Activated CD8-positive, alpha-beta memory T cell treated with anti-CD3 and anti-CD28 coated beads, Interleukin-2, amount 50 U/mL, for 24 hours (primary cell): Measurements from ENCODE around the gene LSAMP.

ENCODE experiments used
- DNase-seq: peaks from one replicate; pipeline ENCODE4 v3.0.0-alpha.2; 2020; ENCODE audit errors: extremely low read depth

Gene LSAMP

DNA sequence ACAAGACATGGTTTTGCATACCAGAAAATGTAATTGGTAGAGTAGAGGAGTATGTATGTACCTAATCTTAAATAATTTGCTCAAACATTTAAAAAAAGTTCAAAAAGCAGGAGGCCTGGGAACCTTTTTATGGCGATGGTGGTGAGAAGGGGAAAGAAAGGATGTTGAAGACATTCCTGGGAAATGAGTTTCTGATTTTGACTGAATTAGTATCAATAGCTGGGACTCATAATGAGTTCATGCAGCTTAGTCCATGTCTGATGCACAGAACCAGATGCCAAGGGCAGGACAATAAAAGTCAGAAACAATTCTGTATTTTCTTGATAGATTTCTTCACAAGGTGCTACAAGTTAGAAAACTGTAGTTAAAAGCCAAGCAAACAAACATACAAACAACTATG is 426.6 kb downstream of the LSAMP start:
- DNase-seq, result no peak

DNA sequence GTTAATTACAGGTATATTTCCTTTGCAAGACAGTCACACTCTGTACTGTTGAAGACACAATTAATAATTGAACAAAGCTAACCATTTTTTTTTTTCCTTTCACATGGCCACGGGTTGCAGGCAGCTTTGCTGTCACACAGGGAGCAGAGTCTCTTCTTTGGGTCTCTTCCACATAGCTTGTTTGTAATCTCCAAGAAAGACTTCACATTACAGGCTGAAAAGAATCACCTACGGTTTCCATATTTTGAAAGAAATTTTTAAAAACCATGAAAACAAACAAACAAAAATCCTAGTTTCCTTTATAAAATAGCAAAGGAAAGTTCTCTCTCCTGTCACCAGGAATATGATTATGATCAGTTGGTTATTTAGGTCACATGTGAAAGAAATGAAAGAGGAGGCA is 429.4 kb downstream of the LSAMP start:
- no peak for DNase-seq

DNA sequence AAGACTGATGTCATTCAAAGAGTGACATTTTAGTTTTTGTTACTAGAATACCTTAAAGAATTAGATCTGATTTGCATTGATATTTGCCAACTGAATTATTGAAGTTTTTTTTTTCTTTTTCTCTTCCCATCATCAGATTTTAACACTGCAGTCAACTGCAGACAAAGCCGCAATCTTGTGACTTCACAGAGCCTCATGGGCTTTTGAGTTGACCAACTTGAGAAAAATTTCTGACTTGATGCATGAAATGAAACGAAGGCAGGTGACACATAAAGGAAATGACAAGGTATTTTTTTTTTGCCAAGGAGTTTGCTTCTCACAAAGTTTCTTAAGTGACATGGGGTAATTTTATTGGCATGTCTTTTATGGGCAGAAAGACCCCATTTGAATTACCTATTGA is 438.3 kb downstream of the LSAMP start:
- no peak for DNase-seq

DNA sequence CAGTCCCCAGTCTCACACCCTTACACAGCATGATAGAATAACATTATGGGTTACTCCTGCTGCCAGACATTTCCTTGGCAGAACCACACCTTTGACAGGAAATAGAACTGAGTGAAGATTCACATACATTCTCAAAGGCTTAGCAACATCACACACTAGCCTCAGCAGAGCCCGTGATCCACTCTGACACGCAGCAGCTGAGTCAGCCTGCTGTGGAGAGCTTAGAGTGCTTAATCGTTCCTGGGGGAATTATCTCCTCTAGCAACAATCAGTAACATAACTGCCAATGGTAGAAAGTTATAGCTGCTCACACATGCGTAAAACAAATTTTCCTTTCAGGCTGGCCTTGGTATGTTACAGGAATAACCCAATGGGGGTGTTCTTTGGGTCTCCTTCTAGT is 439.9 kb downstream of the LSAMP start:
- DNase-seq, result no peak

DNA sequence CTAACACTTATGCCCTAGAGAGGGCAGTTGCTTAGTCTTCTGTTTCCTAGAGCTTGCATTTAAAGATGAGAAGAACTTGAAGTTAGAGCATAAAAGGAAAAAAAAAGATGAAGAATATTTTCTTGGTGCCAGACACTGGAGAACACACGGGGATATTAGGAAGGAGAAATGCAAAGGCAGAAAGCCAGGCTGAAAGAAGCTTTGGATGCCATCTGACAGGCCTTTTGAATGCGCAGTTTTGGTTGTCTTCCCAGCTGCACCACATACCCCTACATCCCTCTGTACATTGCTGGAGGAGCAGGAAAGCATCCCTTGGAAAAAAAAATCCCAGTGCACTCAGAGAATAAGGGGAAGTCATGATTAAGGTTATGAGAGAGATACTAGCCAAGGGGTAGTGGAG is 443.1 kb downstream of the LSAMP start:
- no peak for DNase-seq

DNA sequence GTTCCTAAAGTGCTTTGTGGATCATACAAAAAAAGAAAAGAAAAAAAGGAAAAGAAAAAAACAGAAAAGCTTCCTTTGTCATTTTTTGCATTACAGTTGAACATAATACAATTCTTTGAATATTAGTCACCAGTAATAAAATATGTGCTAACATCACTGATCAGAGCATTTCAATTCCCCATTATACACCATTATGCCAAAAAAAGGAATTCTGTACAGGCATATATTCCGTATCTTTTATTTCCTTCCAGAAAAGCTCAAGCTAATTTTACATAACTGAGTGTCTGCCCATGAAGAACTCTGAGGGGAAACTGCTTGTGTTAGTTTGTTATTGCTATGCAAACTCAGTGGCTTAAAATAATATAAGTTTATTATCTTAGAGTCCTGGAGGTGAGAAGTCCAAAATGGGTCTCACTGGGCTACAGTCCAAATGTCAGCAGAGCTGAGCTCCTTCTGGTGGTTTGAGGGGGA is 444.1 kb downstream of the LSAMP start:
- DNase-seq, result no peak

DNA sequence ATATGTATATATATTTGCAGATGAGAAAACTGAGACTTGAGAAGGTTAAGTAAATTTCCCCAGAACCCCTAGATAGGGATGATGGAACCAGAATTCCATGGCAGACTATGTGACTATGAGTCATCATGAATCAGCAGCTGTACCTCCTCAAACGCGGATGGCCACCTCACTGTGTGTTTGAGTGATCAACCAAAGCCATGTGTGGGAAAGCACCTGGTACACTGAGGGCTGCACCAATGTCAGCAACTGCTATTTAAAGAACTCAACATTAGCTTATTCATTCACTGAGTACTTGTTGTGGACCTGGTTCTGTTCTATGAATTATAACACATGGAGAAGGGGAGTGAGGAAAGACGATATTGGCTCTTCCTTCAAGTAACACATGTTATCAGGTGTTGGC is 445.0 kb downstream of the LSAMP start:
- no peak for DNase-seq

DNA sequence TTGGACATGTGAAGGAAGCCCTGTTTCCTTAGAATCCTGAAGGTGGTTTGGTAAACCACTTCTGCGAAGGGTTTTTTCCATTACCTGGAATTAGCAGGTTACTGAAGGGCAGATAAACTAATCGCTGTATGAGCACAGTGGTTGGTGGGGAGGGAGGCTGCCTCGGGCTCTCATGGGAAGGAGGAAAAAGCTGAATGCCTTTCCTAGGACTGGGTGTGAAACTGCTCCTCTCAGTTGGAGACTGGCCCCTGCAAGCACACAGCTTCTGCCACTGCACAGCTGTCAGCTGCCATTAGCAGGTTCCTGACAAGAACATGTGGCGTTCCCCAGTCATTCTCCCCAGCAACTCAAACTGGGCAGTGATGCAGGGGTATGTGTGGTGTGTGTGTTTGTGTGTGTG is 445.7 kb downstream of the LSAMP start:
- DNase-seq, result no peak

DNA sequence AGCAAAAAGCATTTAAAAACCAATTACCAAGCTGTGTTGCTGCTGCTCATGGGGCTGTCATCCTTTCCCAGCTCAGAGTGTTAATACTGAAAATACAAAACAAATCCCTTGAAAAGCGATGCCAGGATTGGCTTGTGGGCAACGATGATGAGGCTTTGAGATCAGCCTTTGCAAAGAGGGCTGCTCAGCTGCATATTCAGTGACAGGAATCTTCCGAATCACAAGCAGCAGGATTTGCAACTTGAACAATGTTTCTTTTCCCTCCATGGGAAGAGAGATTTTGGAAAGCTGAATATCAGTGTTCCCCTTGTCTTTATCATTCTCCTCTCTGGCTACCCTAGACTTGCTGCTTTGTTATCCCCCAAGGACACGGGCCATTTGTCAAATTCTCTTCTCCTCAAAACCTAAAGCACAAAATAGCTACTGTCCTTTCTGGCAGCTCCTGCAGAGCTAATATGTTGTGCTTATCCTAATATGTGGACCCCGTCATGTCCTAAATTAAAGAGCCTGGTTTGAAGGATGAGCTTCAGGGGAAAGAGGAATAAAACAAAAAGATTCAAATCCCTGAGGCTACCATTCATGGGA is 446.2 kb downstream of the LSAMP start:
- DNase-seq, result no peak

DNA sequence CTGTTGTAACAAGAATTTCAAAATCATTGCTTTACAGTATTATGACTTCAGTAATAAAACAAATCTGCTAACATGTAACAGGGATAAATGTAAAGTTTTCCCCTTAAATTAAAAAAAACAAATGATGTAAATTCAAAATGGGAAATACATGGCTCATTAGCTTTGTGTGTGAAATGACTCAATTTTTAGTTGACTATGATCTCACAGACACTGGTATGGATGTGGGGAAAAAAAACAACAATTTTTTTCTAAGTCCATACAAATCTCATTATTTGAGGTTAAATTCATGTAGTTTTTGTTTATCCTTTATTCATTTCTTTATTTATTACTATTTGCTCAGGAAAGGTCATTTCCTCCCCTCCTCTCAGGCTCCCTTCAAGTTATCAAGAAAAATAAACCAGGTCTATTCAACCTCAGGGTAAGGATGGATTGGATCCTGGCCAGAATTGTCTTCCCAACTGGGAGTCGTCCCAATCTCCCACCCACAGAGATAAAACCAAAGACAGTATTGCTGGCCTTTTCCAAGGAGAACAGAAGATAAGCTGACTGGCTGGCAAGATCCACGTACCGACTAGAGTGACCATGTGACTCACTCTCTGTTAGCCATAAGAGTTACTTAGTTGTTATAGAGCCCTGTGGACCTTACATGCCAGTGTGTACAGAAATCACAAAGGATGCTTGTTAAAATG is 448.7 kb downstream of the LSAMP start:
- no peak for DNase-seq

DNA sequence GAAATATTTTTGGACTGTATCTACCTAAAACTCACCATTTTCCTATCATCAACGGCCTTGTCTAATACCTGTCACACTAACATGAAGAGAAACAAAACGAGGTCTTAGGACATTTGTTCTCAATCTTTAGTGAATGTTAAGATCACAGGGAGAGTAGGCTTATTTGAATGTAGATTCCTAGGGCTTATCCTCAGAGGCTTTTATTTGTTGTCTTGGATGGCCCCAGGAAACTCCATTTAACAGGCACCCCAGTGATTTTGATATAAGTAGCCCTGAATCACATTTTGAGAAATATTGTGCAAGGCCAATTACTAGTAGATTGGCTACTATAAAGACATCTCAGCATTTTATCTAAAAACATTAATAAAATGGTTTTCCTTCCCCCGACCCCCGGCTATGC is 454.6 kb downstream of the LSAMP start:
- no peak for DNase-seq

DNA sequence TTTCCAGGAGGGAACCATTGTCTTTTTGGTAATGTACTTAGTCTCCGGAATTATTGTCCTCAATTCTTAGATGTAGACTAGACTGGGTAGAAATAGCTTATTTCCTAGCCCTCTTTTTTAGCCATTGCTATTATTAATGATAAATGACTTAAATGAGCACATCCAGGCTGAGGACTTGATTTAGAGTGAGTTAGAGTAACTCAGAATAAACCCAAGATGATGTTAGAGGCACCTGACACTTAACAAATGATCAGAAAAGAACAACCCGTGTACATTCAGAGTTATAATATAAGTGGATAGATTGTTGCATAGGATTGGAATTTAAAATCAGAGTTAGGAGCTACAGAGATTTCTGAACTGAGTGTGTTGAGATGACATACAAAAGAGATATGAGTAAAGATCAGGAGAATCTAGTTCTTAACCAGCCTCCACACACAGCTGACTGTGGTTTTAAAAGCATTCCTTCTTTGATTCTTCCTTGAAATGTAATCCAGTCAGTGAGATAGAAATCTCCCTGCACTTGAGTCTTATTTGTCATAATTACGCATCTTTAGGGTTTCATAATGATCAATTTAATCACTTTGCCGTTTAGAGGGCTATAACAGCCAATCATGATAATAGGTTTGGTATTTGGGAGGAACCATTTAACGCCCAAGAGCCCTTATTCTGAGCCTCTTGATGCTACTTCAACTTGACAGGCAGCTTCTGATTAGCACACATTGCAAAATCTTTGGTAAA is 455.4 kb downstream of the LSAMP start:
- no peak for DNase-seq

DNA sequence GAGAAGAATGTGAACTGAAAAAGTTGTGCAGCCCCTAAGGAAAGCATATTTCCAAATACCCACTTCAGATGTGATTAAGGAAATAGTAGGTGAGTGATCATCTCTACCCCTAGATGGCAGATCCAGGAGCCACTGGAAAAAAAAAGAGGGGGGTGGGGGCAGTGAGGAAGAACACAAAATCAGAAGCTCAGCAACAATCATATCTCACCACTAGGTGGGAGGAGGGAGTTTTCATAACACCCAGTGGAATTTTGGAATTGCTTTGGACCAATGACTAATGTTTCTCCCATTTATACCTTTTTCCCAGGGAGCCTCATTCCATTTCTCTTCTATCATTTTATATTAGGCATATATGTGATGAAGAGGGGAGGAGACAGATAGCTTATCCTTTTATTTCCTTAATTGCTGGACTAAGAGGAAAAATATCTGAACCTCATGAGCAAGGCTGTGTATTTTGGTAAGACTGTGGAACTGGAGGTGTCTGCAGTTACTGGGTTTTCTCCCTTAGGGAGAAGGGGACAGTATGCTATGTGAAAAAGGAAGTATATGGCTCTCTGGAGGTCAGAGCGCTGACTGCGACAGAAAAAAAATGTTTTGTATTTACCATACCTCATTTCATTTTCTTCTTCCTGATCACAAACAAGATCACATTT is 458.6 kb downstream of the LSAMP start:
- no peak for DNase-seq

DNA sequence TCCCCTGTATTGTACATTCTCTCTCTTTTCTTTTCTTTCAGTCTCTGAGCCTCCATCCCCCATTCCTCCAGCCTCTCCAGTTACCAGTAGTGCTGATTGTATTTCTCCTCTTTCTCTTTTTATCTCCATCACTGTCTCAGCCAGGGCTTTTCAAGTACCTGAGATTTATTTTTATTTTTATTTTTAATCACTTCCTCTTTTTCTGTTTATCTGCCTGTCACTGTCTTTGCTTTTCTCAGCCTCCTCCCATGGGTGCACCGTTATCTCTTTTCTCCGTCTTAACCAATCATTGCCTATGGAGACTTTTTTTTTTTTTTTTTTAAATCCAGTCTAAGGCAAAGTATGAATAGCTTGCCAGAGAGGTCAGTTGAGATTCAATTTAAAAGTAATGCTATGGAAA is 462.7 kb downstream of the LSAMP start:
- DNase-seq, result no peak

DNA sequence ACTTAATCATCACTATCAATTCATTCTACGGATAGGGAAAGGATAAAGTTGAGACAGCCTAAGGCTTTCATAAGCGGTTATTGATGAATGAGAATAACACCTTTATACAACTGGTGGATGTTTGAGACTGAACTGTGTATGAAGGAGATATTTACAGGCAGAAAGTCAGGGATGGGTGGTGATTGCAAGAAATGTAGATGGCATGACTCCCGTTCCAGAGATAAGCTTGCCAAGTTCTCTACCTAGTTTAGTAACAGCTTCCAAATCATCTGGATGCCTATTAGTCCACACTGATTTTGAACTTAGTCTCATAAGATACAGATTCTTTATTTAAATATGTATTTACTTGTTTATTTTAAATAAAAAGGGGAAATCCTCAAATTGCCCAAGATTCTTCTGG is 463.2 kb downstream of the LSAMP start:
- no peak for DNase-seq

DNA sequence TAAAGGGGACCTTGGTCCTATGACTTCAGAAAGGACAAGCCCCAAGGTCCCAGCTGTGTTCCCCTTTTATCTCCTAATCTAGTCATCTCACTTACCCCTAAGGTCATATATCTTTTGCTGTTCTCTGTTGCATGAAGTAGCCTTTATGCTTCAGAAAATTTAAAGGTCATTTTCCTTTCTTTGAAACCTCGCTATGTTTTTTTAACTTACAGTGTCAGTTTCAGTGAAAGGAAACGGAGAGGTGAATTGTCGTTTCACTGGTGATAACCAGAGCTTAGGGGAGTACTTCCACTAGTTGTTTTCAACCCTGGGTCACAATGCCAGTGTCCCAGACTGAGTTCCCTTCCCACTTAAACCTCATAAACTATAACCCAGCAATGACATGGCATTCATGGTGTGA is 464.6 kb downstream of the LSAMP start:
- no peak for DNase-seq

DNA sequence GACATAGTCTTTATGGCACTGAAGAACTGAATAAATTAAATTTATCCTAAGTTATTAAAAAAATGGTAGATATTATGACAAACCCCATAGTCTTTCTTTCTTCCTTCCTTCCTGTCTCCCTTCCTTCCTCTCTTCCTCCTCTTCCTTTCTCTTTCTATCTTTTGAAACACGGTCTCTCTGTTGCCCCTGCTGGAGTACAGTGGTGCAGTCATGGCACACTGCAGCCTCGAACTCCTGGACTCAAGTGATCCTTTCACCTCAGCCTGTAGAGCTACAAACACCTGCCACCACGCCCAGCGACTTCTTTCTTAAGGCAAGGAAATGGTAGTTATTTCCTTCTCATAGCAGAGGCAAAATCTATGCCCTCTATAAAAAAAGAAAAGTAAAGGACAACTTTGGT is 467.4 kb downstream of the LSAMP start:
- no peak for DNase-seq

DNA sequence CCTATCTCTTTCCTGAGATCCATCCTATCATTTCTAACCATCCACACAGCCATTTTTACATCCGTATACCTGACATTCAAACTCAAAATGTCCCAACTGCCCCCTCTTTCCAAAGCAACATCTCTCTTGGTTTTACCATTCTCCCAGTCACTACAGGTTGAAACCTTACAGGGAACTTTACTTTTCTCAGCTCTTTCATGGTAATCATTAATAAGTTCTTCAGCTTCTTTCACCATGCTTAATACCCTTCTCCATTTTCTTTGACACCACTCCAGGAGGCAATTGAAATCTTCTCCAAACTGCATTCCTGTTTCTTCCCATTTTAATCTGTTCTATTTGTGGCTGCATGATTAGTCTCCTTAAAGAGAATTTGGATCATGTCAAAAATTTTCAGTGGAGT is 469.5 kb downstream of the LSAMP start:
- no peak for DNase-seq

DNA sequence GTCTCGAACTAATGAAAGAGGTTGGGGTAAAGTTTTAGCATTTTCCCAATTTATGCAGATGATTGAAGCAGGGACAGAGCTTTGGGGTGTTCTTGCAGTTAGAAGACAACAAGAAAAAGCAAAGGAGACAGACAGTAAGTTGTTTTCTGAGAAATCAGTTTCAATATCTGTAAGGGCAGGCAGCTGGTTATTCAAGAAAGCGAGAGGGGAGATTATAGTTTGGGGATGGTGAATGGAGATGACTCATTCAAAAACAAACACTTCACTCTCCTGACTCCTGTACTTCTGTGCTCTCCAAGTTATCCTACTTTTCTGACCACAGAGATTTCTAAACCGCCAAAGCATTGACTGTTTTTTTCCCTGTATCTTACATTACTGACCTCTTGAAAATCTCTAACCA is 469.9 kb downstream of the LSAMP start:
- no peak for DNase-seq

DNA sequence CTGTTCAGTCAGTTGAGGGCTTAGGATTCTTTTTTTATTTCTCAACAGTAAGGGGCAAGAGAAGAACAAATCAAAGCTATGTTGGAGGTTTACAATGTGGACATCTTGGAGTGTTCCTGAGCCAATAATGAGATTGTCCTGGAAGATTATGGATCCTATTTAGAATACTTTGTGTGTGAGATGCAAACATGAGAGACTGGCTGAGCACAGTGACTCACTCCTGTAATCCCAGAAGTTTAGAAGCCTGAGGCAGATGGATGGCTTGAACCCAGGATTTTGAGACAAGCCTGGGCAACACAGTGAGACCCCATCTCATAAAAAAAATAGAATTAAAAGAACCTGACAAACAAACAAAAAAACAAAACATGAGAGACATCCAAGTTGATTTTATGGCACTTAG is 470.3 kb downstream of the LSAMP start:
- no peak for DNase-seq

DNA sequence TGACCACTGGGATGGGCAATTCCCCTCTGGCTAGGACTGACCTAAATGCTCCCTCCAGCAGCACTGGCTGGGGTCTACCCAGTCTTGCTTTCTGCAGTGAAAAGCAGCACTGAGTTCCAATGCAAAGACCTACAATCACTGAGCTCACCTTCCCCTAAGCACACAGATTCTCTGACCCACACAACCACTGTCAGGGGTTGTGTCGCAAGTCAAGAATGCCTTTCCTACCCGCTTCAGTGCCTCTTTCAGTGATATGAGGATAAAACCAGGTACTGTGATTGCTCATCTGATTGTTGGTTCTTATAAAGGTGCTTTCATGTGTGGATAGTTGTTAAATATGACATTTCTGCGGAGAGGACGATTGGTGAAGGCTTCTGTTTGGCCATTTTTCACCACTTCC is 476.4 kb downstream of the LSAMP start:
- DNase-seq, result no peak

DNA sequence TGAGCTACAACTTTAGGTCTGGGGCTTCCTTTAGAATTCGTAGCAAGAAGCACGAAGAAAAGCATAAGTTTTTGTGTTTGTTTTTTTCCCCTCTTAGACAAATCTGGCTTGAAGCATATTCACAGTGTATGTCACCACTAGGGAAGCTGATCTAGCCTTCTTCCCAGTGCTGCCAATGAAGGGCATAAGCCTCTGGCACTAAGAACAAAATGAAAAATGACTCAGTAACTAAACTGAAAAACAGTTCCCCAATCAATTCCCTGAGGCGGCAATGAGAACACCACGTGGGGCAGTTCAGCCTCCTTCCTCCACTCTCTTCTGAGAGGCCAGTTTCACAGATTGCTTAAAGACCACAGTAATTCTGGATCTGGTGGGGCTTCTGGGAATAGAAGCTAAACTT is 483.9 kb downstream of the LSAMP start:
- DNase-seq, result no peak

DNA sequence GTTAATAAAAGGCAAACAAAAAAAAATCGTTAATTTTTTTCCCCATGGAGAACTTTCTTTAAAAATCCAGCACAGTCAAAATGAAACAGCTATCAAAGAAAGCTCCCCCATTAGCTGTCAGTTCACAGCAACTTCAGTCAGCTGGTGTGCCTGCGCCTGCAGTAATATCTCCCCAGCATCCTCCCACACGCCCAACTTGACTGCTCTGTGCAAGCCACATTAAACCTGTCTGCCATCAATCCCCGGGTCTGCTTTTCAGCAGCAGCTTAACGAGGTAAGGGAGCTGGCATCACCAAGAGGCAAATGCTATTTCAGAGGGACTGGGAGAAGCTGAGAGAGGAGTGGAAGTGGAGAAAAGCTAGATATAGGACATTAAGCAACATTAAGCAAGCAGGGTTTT is 484.5 kb downstream of the LSAMP start:
- no peak for DNase-seq
